Central memory CD4-positive, alpha-beta T cell (primary cell): Measurements from ENCODE around the gene KCNJ11.

Source experiments
- DNase-seq: peaks from one replicate; pipeline ENCODE4 v3.0.0; 2022

The KCNJ11 gene

GRCh38 chr11:17389957-17390649 is 1.6 kb upstream of the KCNJ11 start:
- DNase-seq: no peak

DNA sequence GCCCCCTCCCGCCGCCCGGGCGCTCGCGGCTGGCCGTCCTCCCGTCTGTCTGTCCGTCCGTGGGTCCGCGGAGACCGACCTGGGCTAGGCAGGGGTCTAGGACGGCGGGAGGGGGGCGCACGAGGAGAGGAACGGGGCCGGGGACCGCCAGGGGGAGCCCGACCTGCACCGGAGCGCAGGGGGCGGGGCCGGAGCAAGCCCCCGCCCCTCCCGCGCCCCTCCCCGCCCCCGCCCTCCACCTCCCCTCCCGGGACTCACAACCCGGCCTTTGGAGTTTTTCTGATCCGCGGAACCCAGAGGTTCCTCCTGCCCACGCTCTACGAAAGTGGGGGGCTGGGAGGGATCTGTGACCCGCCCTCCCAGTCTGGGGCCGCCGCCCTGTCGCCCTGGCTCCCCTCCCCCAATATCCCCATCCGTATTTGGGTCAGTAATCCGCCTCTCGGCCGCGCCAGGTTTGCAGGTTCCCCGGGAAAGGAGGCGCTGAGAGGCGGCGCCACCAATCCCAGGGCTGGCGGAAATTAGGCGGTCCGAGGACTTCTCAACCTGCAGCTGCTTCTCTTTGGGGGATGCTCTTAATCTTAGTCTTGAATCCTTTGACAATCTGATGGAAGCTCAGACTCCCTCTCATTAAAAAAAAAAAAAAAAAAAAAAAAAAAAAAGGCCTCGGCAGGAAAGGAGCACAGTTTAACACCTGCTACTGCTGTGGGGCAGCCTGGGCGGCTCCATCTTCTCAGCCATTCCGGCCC is 925 bp upstream of the KCNJ11 start:
- DNase-seq: peak; percentile 71

GRCh38 chr11:17387811-17388210 is 648 bp downstream of the KCNJ11 start:
- DNase-seq: no peak

- DNase-seq: no peak
Observed at GRCh38 chr11:17387254-17387653, 1.2 kb downstream of the KCNJ11 start.

- no peak for DNase-seq
Observed at GRCh38 chr11:17386331-17387084, 2.0 kb downstream of the KCNJ11 start.

DNA sequence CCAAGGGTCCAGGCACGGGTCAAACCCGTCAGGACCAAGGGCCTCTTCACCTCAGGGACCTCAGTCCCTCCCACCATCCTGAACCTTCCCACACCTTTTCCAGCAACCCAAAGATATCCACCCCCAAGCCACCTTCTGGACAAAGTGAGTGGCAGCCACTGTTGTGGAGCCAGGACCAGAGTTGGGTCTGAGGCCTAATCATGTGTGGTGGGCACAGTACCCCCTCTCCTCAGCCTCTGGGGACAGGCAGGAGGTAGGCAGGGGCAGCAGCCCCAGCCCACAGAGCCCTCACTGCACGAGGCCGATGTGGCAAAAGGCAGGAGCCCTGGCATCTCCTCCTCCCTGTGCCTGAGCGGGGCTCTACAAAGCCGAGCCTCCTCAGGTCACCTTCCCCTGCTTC is 2.5 kb downstream of the KCNJ11 start:
- no peak for DNase-seq

- DNase-seq: no peak
Observed at GRCh38 chr11:17385492-17385891, 3.0 kb downstream of the KCNJ11 start.

- DNase-seq: peak; percentile 63
Observed at GRCh38 chr11:17384002-17384511, 4.4 kb downstream of the KCNJ11 start.

- no peak for DNase-seq
Observed at GRCh38 chr11:17383461-17383860, 5.0 kb downstream of the KCNJ11 start.

GRCh38 chr11:17382046-17382728 is 6.3 kb downstream of the KCNJ11 start:
- DNase-seq: no peak

DNA sequence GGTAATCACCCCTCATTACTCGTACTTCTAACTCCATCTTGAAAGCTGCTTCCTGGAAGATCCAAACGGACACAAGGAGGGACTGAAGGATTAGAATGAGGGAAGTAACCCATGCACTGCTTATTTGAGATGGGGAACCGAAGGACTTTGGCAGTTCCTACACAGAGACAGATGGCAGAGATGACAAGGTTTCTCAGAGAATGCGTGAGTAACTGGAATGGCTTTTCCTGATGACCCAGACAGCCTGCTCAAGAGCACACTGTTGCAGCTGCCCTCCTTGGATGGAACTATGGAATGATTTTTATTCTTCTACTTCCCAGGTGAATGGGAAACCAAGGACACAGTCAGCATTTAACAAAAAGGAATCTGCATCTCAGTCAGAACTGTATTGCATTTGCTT is 7.3 kb downstream of the KCNJ11 start:
- DNase-seq: no peak

- no peak for DNase-seq
Observed at GRCh38 chr11:17379383-17380180, 8.9 kb downstream of the KCNJ11 start.

DNA sequence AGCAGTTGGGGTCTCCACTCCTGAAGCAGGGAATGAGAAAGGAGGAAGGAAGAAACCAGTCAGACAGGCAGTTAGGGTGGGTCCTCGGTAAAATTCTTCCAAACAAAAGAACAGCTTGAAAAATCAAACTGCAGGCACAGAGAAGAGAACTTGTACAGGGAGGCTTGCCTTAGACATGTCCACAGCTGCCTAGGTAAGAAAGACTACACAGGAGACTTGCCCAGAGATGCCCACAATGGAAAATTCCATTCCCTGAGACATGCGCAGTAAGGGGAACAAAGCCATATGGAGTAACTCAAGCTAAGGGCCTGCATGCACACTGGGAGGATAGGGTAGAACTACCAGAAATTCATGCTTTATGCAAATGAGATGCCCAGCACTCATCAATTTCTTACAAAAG is 9.8 kb downstream of the KCNJ11 start:
- no peak for DNase-seq

- DNase-seq: no peak
Observed at GRCh38 chr11:17376493-17376892, 12.0 kb downstream of the KCNJ11 start.

DNA sequence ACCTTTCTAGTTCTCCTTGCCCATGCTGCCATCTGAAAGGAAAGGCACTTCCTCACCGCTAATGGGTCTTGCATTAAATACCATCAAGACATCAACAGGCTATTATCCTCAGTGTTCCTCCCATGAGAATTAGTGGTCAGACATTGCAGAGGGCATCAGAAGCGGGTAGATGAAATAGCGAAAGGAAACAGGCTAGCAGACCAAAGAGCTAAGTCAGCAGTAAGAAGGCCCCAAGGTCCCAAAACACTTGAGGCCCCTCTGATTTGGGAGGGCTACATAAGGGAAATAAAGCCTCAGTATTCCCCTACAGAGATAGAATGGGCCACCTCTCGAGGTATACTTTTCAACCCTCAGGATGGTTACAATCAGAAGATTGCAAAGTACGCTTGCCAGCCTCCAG is 12.9 kb downstream of the KCNJ11 start:
- DNase-seq: no peak

GRCh38 chr11:17371614-17372013 is 16.8 kb downstream of the KCNJ11 start:
- no peak for DNase-seq

DNA sequence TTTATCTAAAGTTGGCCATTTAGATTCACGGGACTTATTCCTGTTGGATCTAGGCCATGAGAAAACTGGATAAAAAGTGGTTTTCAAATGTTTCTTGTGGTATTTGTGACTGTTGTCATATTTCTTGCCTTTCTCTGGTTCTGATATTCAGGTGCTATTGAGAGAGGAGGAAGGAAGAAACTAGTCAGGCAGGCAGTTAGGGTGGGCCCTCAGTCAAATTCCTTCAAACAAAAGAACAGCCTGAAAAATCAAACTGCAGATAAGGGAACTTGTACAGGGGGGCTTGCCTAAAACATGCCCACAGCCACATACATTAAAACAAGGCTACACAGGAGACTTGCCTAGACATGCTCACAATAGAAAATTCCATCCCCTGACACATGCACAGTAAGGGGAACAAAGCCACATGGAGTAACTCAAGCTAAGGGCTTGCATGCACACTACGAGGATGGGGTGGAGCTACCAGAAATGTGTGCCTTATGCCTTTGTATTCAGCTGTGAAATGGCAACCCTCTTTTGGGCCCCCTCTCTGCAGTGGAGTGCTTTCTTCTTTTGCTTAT is 18.7 kb downstream of the KCNJ11 start:
- no peak for DNase-seq

- DNase-seq: no peak
Observed at GRCh38 chr11:17369094-17369493, 19.4 kb downstream of the KCNJ11 start.

- no peak for DNase-seq
Observed at GRCh38 chr11:17368551-17368950, 19.9 kb downstream of the KCNJ11 start.

- no peak for DNase-seq
Observed at GRCh38 chr11:17366495-17366894, 22.0 kb downstream of the KCNJ11 start.

- peak; percentile 56 for DNase-seq
Observed at GRCh38 chr11:17354601-17354991, 33.9 kb downstream of the KCNJ11 start.
